HepG2 (cell line): ENCODE data around the gene NXPH4. TPM values are rescaled to one million over a fixed set of nuclear protein-coding genes. Genes with fewer than 3 reads are reported as not detected.

Experiments used
- ATAC-seq: fragments of 200-7000 bp; cut with Tn5 transposase; 3 replicates; pipeline ENCODE4 v1.9.1; 2020; ENCODE audit warnings: mild to moderate bottlenecking, moderate library complexity
- BruUV-seq: library from RNA; stranded (reverse); fragments of 400-500 nt; replicated peaks from 2 replicates; lab custom pipeline; 2021; lab: Mats Ljungman, UMichigan
- CTCF ChIA-PET: fragments of 300-600 bp; formaldehyde crosslinking; extraction: SDS; loops from one replicate; lab custom pipeline; 2021; ENCODE audit warnings: low total read pairs, inconsistent platforms, low intra/inter-chr PET ratio; lab: Yijun Ruan, JAX
- POLR2A ChIA-PET: fragments of 350-600 bp; sonication (Branson Sonifier 250); formaldehyde crosslinking; loops from one replicate; lab custom pipeline; 2020; ENCODE audit warnings: antibody characterized with exemption, inconsistent platforms; lab: Yijun Ruan, JAX
- DNase-seq: peaks from one replicate; pipeline ENCODE4 v3.0.0-alpha.2; 2015; ENCODE audit warnings: low spot score
- FAIRE-seq: peaks from 3 replicates; lab custom pipeline; 2011; peaks lifted over from hg19 to GRCh38; lab: Jason Lieb, UNC
- H2AFZ ChIP-seq: one replicate; pipeline ENCODE4 v1.6.1; 2011; ENCODE audit warnings: low read length, inconsistent platforms
- H3K27ac ChIP-seq: fragments of 300-600 bp; 3 replicates; pipeline ENCODE4 v1.8.0; 2011; ENCODE audit warnings: mixed run types, mild to moderate bottlenecking, mixed read lengths, low read length, inconsistent platforms; ENCODE audit not compliant: insufficient read depth; ENCODE audit errors: extremely low read length
- H3K27me3 ChIP-seq, 2 experiments: fragments of 200-600 bp in 1 of 2; 2 replicates in 1 of 2; 3 replicates in 1 of 2; pipeline versions ENCODE4 v1.6.0 to v1.8.0; 2011; ENCODE audit warnings: low read length in 2 of 2, mild to moderate bottlenecking in 2 of 2, moderate library complexity in 2 of 2, inconsistent platforms in 1 of 2; ENCODE audit not compliant: insufficient read depth in 2 of 2, control insufficient read depth in 1 of 2
- H3K36me3 ChIP-seq, 2 experiments: fragments of 200-600 bp in 1 of 2; replicated peaks in 1 of 2; 2 replicates in 1 of 2; 3 replicates in 1 of 2; pipeline versions ENCODE4 v1.5.1 to v1.8.0; 2011; ENCODE audit warnings: low read length in 2 of 2, inconsistent platforms in 1 of 2; ENCODE audit not compliant: insufficient read depth in 2 of 2, control insufficient read depth in 1 of 2
- H3K4me1 ChIP-seq: 2 replicates; pipeline ENCODE4 v1.5.1; 2012; ENCODE audit warnings: low read length, inconsistent platforms; ENCODE audit not compliant: insufficient read depth
- H3K4me2 ChIP-seq: 2 replicates; pipeline ENCODE4 v1.6.0; 2011; ENCODE audit warnings: low read depth, low read length, inconsistent platforms
- H3K4me3 ChIP-seq, 3 experiments: fragments of 200-600 bp in 1 of 3; sonication (generic), shearing (Covaris generic) in 1 of 3; replicated peaks in 1 of 3; 2 replicates each; pipeline ENCODE4 v1.5.1; 2011 to 2016; ENCODE audit warnings: low read length in 3 of 3, inconsistent platforms in 2 of 3, low read depth in 2 of 3, mild to moderate bottlenecking in 2 of 3, control low read depth in 1 of 3, mixed read lengths in 1 of 3; ENCODE audit not compliant: insufficient read depth in 1 of 3
- H3K79me2 ChIP-seq: one replicate; pipeline ENCODE4 v1.6.1; 2011; ENCODE audit warnings: low read length, inconsistent platforms; ENCODE audit not compliant: insufficient read depth
- H3K9ac ChIP-seq: 2 replicates; pipeline ENCODE4 v1.6.0; 2011; ENCODE audit warnings: mild to moderate bottlenecking, low read depth, low read length, inconsistent platforms; ENCODE audit not compliant: insufficient read depth
- H3K9me3 ChIP-seq: 2 replicates; pipeline ENCODE4 v1.5.1; 2012; ENCODE audit warnings: mild to moderate bottlenecking, low read length
- H4K20me1 ChIP-seq: 2 replicates; pipeline ENCODE4 v1.6.0; 2011; ENCODE audit warnings: inconsistent platforms, mild to moderate bottlenecking, low read length, moderate library complexity; ENCODE audit not compliant: insufficient read depth
- AGO2 ChIP-seq: fragments of 200-400 bp; formaldehyde crosslinking; optimal IDR thresholded peaks from 2 replicates; pipeline ENCODE3; 2017; ENCODE audit warnings: mild to moderate bottlenecking, low read depth, low read length, moderate library complexity
- GABPB1 ChIP-seq: IDR thresholded peaks from 2 replicates; pipeline ENCODE4 v1.6.1; 2016; ENCODE audit warnings: mild to moderate bottlenecking, missing genetic modification reagents, moderate library complexity, missing compliant biosample characterization
- GPN1 ChIP-seq: sonication (generic); formaldehyde crosslinking; IDR thresholded peaks from 2 replicates; pipeline ENCODE4 v1.5.1; 2020; ENCODE audit warnings: missing genetic modification reagents, borderline replicate concordance
- MTA1 ChIP-seq: sonication (generic); formaldehyde crosslinking; IDR thresholded peaks from 2 replicates; pipeline ENCODE4 v1.4.0; 2020; ENCODE audit warnings: missing genetic modification reagents, mild to moderate bottlenecking, borderline replicate concordance
- NONO ChIP-seq, 2 experiments: fragments of 450-650 bp in 1 of 2; sonication (generic) in 1 of 2; formaldehyde crosslinking in 1 of 2; IDR thresholded peaks in 1 of 2; conservative IDR thresholded peaks in 1 of 2; 2 replicates each; pipeline versions ENCODE4 v1.6.1 to v1.8.0; 2017 to 2022; ENCODE audit warnings: mild to moderate bottlenecking in 1 of 2, missing genetic modification reagents in 1 of 2, moderate library complexity in 1 of 2
- PCBP1 ChIP-seq: fragments of 200-400 bp; formaldehyde crosslinking; IDR thresholded peaks from 2 replicates; pipeline ENCODE4 v1.6.1; 2017; ENCODE audit warnings: mild to moderate bottlenecking, low read depth, low read length, borderline replicate concordance
- POLR2A ChIP-seq, 2 experiments: IDR thresholded peaks; 2 replicates each; pipeline ENCODE4 v1.6.1; 2011; ENCODE audit warnings: low read depth in 2 of 2, low read length in 2 of 2, mild to moderate bottlenecking in 1 of 2, moderate library complexity in 1 of 2; ENCODE audit not compliant: insufficient read depth in 1 of 2
- RBM22 ChIP-seq: fragments of 200-400 bp; formaldehyde crosslinking; optimal IDR thresholded peaks from 2 replicates; pipeline ENCODE3; 2017; ENCODE audit warnings: mild to moderate bottlenecking, low read length, moderate library complexity
- RFX1 ChIP-seq: fragments of 450-650 bp; IDR thresholded peaks from 2 replicates; pipeline ENCODE4 v1.6.1; 2017
- TAF15 ChIP-seq: fragments of 200-400 bp; formaldehyde crosslinking; IDR thresholded peaks from one replicate; pipeline ENCODE4 v1.6.1; 2018; ENCODE audit warnings: mild to moderate bottlenecking, low read depth, low read length; ENCODE audit not compliant: poor library complexity, severe bottlenecking
- TBP ChIP-seq: sonication (generic); formaldehyde crosslinking; IDR thresholded peaks from 2 replicates; pipeline ENCODE4 v1.5.0; 2020; ENCODE audit warnings: missing genetic modification reagents
- ZBTB38 ChIP-seq: sonication (generic); formaldehyde crosslinking; IDR thresholded peaks from 2 replicates; pipeline ENCODE4 v1.5.1; 2020; ENCODE audit warnings: mild to moderate bottlenecking, missing genetic modification reagents
- ZFYVE20 ChIP-seq: sonication (generic); formaldehyde crosslinking; IDR thresholded peaks from 2 replicates; pipeline ENCODE4 v1.8.0; 2023; ENCODE audit warnings: low read depth, mild to moderate bottlenecking, moderate library complexity, missing genetic modification reagents, borderline replicate concordance
- ZNF263 ChIP-seq: sonication (generic); formaldehyde crosslinking; IDR thresholded peaks from 2 replicates; pipeline ENCODE4 v1.4.0; 2020; ENCODE audit warnings: missing genetic modification reagents
- ZNF441 ChIP-seq: sonication (generic); formaldehyde crosslinking; IDR thresholded peaks from 2 replicates; pipeline ENCODE4 v1.7.0; 2021; ENCODE audit warnings: missing genetic modification reagents, borderline replicate concordance
- ZNF543 ChIP-seq: sonication (generic); formaldehyde crosslinking; IDR thresholded peaks from 2 replicates; pipeline ENCODE4 v1.4.0; 2020; ENCODE audit warnings: mild to moderate bottlenecking, missing genetic modification reagents
- ZSCAN25 ChIP-seq: sonication (generic); formaldehyde crosslinking; IDR thresholded peaks from 2 replicates; pipeline ENCODE4 v1.8.0; 2022; ENCODE audit warnings: mild to moderate bottlenecking, missing genetic modification reagents
- WGBS: methylation state at CpG from one replicate; pipeline ENCODE4 v1.1.6; 2017; ENCODE audit warnings: low lambda C conversion rate; 5-methylcytosine and 5-hydroxymethylcytosine counted together
- in situ Hi-C: cut with HindIII; loops from 2 replicates; pipeline ENCODE4 v1.10.0; 2017; ENCODE audit warnings: low pct_unique_long_range_greater_than_20kb; ENCODE audit not compliant: extremely low pct_ligation_motif_present
- intact Hi-C: fragments of 100-400 bp; cut with micrococcal nuclease; formaldehyde crosslinking; loops from one replicate; pipeline ENCODE4 v1.10.0; 2022; ENCODE audit not compliant: unreplicated experiment
- polyA plus RNA-seq, 8 experiments: library from polyadenylated mRNA; depleted of rRNA in 3 of 8; stranded (reverse) in 7 of 8; unstranded in 1 of 8; fragments of >200 nt; fragmentation: Illumina TruSeq in 4 of 8; extraction: Trizol in 4 of 8; gene quantifications; 2 replicates each; pipeline versions ENCODE4 v1.2.1 to v1.2.3, GENCODE V29; 2011 to 2016; ENCODE audit warnings: low read depth in 4 of 8, missing spikeins in 1 of 8, mixed read lengths in 1 of 8; ENCODE audit not compliant: insufficient read depth in 1 of 8
- total RNA-seq, 5 experiments: library from RNA; depleted of rRNA; stranded (reverse); fragments of >200 nt; fragmentation: Illumina TruSeq; extraction: Trizol; gene quantifications; 2 replicates each; pipeline ENCODE4 v1.2.3, GENCODE V29; 2016; ENCODE audit warnings: low read depth in 1 of 5

Gene NXPH4
- total and polyA plus RNA-seq, 2 of the 13 experiments (the other 11 are each of a cell fraction or from before 2014, with no cell fraction given) = 0.13 TPM; not detected in 1

- CTCF ChIA-PET = interaction anchor here (1.1 to 11.7 kb wide), 2 partner anchors 11 to 22 kb away, joined by 3 to 308 read pairs; partner anchors contain the start of gene NXPH4
- Histone ChIP-seq H2AFZ (no peak overlapping the region), H3K4me3 (peak overlapping the region in 1 of 3 experiments; percentile 37; a peak in 2 of 6 replicates), H3K79me2 (peaks cover 13% of the 10 kb centered on the region), H3K9ac (no peak overlapping the region), H3K27me3 (peaks cover 7 to 16% of the 10 kb centered on the region in 2 experiments; a peak in 4 of 5 replicates), H3K27ac (no peak overlapping the region), H3K4me1 (peaks cover 85% of the 10 kb centered on the region), H3K9me3 (no peaks in the 10 kb centered on the region), H3K4me2 (no peak overlapping the region; the same call in 1 of the 2 replicates), H3K36me3 (peaks cover 20 to 34% of the 10 kb centered on the region in 2 experiments), H4K20me1 (peaks cover 12% of the 10 kb centered on the region; the same call in 1 of the 2 replicates)
- POLR2A ChIA-PET = interaction anchor here (1.3 to 1.4 kb wide), 2 partner anchors 11 to 105 kb away, joined by 3 read pairs; no protein-coding TSS in a partner anchor
- TF ChIP-seq POLR2A (IDR thresholded peaks at IDR 0.05; ENCODE audit: insufficient read depth in 1 of 2, low read depth in 2 of 2, low read length in 2 of 2) (0 out of 4 replicates have a peak, but pooled peaks of 1 of the 2 experiments have one; percentile 17), ZFYVE20 (CRISPR knock-in tag) (no peak), ZSCAN25 (CRISPR knock-in tag) (no peak)
- BruUV-seq = no TSS peak
- DNase-seq (no peak), ATAC-seq (no peak), FAIRE-seq (no peak)
- intact Hi-C loops (no loop called here), in situ Hi-C loops (no loop called here)
- 94% methylated on average over 2 of the region's 8 CpGs for WGBS
Observed at GRCh38 chr12:57235728-57236131, 19.1 kb downstream of the NXPH4 start.

GRCh38 chr12:57236201-57236924 lies 19.8 kb downstream of the NXPH4 start:
- CTCF ChIA-PET = interaction anchor here (11.7 kb wide), 1 partner anchor 23 kb away, joined by 308 read pairs; the partner anchor contains the start of gene NXPH4
- no peak for FAIRE-seq
- intact Hi-C loops = no loop called here
- WGBS = 87% methylated on average over 28 of the region's 40 CpGs
- Histone ChIP-seq H3K9ac (no peak overlapping the region), H3K36me3 (peaks cover 19 to 29% of the 10 kb centered on the region in 2 experiments), H3K4me2 (no peak overlapping the region; the same call in 1 of the 2 replicates), H4K20me1 (peaks cover 12% of the 10 kb centered on the region; the same call in 1 of the 2 replicates), H3K9me3 (no peaks in the 10 kb centered on the region), H3K4me1 (peaks cover 85% of the 10 kb centered on the region), H3K4me3 (peak overlapping the region in 1 of 3 experiments; percentile 13; a peak in 3 of 6 replicates), H3K27ac (no peak overlapping the region), H3K79me2 (peaks cover 7% of the 10 kb centered on the region), H2AFZ (no peak overlapping the region), H3K27me3 (peaks cover 13 to 22% of the 10 kb centered on the region in 2 experiments)
- POLR2A ChIA-PET = interaction anchor here (1.3 to 1.4 kb wide), 2 partner anchors 12 to 105 kb away, joined by 3 read pairs; no protein-coding TSS in a partner anchor
- no TSS peak for BruUV-seq
- in situ Hi-C loops = no loop called here
- ATAC-seq = no peak
- no peak for DNase-seq
- TF ChIP-seq RFX1 = peak; percentile 43; the same call in 1 of the 2 replicates
- TF ChIP-seq AGO2 = peak; percentile 98
- TF ChIP-seq ZNF441 = no peak
- TF ChIP-seq TAF15 = no peak
- no peak for TF ChIP-seq NONO (IDR thresholded peaks at IDR 0.05)
- TF ChIP-seq NONO (CRISPR knock-in tag; conservative IDR thresholded peaks at IDR 0.05) = 0 out of 2 replicates have a peak, but pooled peaks have one; percentile 16
- 0 out of 2 replicates have a peak, but pooled peaks have one; percentile 9 for TF ChIP-seq ZNF263 (CRISPR knock-in tag)
- TF ChIP-seq GABPB1 (CRISPR knock-in tag) = peak; percentile 26; the same call in 1 of the 2 replicates
- peak; percentile 32; the same call in 1 of the 2 replicates for TF ChIP-seq ZBTB38 (CRISPR knock-in tag)
- no peak for TF ChIP-seq ZNF543 (CRISPR knock-in tag)
- 0 out of 2 replicates have a peak, but pooled peaks have one; percentile 56 for TF ChIP-seq PCBP1
- peak; percentile 12 for TF ChIP-seq RBM22
- TF ChIP-seq TBP (CRISPR knock-in tag) = no peak
- TF ChIP-seq MTA1 (CRISPR knock-in tag) = no peak
- TF ChIP-seq GPN1 (CRISPR knock-in tag) = no peak
